Upper lobe of right lung (tissue), 1 donor: Measurements from ENCODE around the gene PCDH10. TPM values are rescaled to one million over a fixed set of nuclear protein-coding genes. Genes with fewer than 3 reads are reported as not detected.
A peak's percentile ranks its signal among the peaks of the same experiment; 100 is the strongest.

Experiments used
- ATAC-seq: fragments of 200-7000 bp; cut with Tn5 transposase; one replicate; pipeline ENCODE4 v1.9.1; 2020; ENCODE audit warnings: mild to moderate bottlenecking, moderate library complexity
- DNase-seq: peaks from one replicate; pipeline ENCODE4 v3.0.0-alpha.2; 2020
- H3K27ac ChIP-seq: fragments of 200-600 bp; one replicate; pipeline ENCODE4 v1.8.0; 2022
- H3K27me3 ChIP-seq: fragments of 200-600 bp; one replicate; pipeline ENCODE4 v1.8.0; 2022; ENCODE audit warnings: mild to moderate bottlenecking
- H3K36me3 ChIP-seq: fragments of 200-600 bp; one replicate; pipeline ENCODE4 v1.8.0; 2022
- H3K4me1 ChIP-seq: fragments of 200-600 bp; one replicate; pipeline ENCODE4 v1.8.0; 2022
- H3K4me3 ChIP-seq: fragments of 200-600 bp; one replicate; pipeline ENCODE4 v1.8.0; 2022; ENCODE audit warnings: mild to moderate bottlenecking
- H3K9me3 ChIP-seq: fragments of 200-600 bp; one replicate; pipeline ENCODE4 v1.8.0; 2022
- CTCF ChIP-seq: fragments of 200-600 bp; IDR thresholded peaks from one replicate; pipeline ENCODE4 v1.8.0; 2022; ENCODE audit warnings: antibody characterized with exemption
- intact Hi-C: fragments of 100-400 bp; cut with DNase I; formaldehyde crosslinking; loops from one replicate; pipeline ENCODE4 v1.11.0; 2022
- total RNA-seq: library from RNA; stranded (reverse); fragmentation: NEBNext Ultra II Directional; extraction: Animal tissue kit (Norgen Biotek cat#: 25700); gene quantifications from one replicate; pipeline ENCODE4 v1.2.1, GENCODE V29; 2021
- donor health status: DM: no; HTN: yes; CAD: no; lungs with severe emphysema.

Gene PCDH10
- total RNA-seq, 1 donor from 2014 or later = 0.41 TPM

GRCh38 chr4:133151691-133152329, 2.7 kb downstream of the PCDH10 start:
- DNase-seq = no peak
- intact Hi-C loops = no loop called here
- H3K36me3 ChIP-seq = no peaks in the 10 kb centered on the region
- H3K27me3 ChIP-seq = peaks cover 74% of the 10 kb centered on the region
- H3K4me3 ChIP-seq = peak overlapping the region; percentile 14
- no peak for ATAC-seq
- no peak for TF ChIP-seq CTCF
- H3K4me1 ChIP-seq = peaks cover 50% of the 10 kb centered on the region
- no peaks in the 10 kb centered on the region for H3K9me3 ChIP-seq
- H3K27ac ChIP-seq = no peak overlapping the region

- Histone ChIP-seq H3K9me3 (no peaks in the 10 kb centered on the region), H3K4me3 (peak overlapping the region; percentile 14), H3K27me3 (peaks cover 70% of the 10 kb centered on the region), H3K27ac (no peak overlapping the region), H3K4me1 (peaks cover 45% of the 10 kb centered on the region), H3K36me3 (no peaks in the 10 kb centered on the region)
- ATAC-seq (no peak), DNase-seq (no peak)
- intact Hi-C loops = no loop called here
- no peak for TF ChIP-seq CTCF
These were observed 3.3 kb downstream of the PCDH10 start for GRCh38 chr4:133152330-133152821.

GRCh38 chr4:133152831-133153481, 3.9 kb downstream of the PCDH10 start:
- H3K27ac ChIP-seq = no peak overlapping the region
- no peaks in the 10 kb centered on the region for H3K36me3 ChIP-seq
- H3K27me3 ChIP-seq = peaks cover 64% of the 10 kb centered on the region
- peaks cover 40% of the 10 kb centered on the region for H3K4me1 ChIP-seq
- no peak for TF ChIP-seq CTCF
- intact Hi-C loops = no loop called here
- peak overlapping the region; percentile 14 for H3K4me3 ChIP-seq
- no peaks in the 10 kb centered on the region for H3K9me3 ChIP-seq
- ATAC-seq (no peak), DNase-seq (no peak)

GRCh38 chr4:133154725-133155124, 5.6 kb downstream of the PCDH10 start:
- no peaks in the 10 kb centered on the region for H3K36me3 ChIP-seq
- no peak overlapping the region for H3K27ac ChIP-seq
- no peak overlapping the region for H3K4me3 ChIP-seq
- no peak for DNase-seq
- no peaks in the 10 kb centered on the region for H3K9me3 ChIP-seq
- peak; percentile 47 for TF ChIP-seq CTCF
- peaks cover 24% of the 10 kb centered on the region for H3K4me1 ChIP-seq
- intact Hi-C loops = no loop called here
- ATAC-seq = no peak
- H3K27me3 ChIP-seq = peaks cover 46% of the 10 kb centered on the region

GRCh38 chr4:133156096-133156495, 7.0 kb downstream of the PCDH10 start:
- no peak for ATAC-seq
- no peaks in the 10 kb centered on the region for H3K36me3 ChIP-seq

More at GRCh38 chr4:133156096-133156495, 7.0 kb downstream of the PCDH10 start:
- no peak for DNase-seq
- intact Hi-C loops = no loop called here
- Histone ChIP-seq H3K9me3 (no peaks in the 10 kb centered on the region), H3K4me1 (peaks cover 14% of the 10 kb centered on the region), H3K27ac (no peak overlapping the region), H3K27me3 (peaks cover 32% of the 10 kb centered on the region), H3K4me3 (no peak overlapping the region)
- TF ChIP-seq CTCF = no peak
